Heart right ventricle (tissue), 16 donors: Measurements from ENCODE around the gene TRIP13. TPM values are rescaled to one million over a fixed set of nuclear protein-coding genes. Genes with fewer than 3 reads are reported as not detected.

Experiments used
- ATAC-seq, 8 donors: fragments of 200-7000 bp; cut with Tn5 transposase; one replicate each; pipeline ENCODE4 v1.9.1; 2020; ENCODE audit warnings: mild to moderate bottlenecking in 8 of 8, moderate library complexity in 8 of 8, moderate number of reproducible peaks in 1 of 8
- DNase-seq, 2 donors: peaks; one replicate each; pipeline ENCODE4 v3.0.0-alpha.2; 2020
- H3K27ac ChIP-seq, 10 donors: fragments of 200-600 bp; sonication (generic) in 2 of 10; one replicate each; pipeline versions ENCODE4 v1.5.0 to v1.8.0; 2020 to 2022; ENCODE audit warnings: mild to moderate bottlenecking in 3 of 10
- H3K27me3 ChIP-seq, 7 donors: fragments of 200-600 bp; one replicate each; pipeline ENCODE4 v1.8.0; 2021 to 2022; ENCODE audit warnings: mild to moderate bottlenecking in 2 of 7
- H3K36me3 ChIP-seq, 9 donors: fragments of 200-600 bp; sonication (generic) in 1 of 9; one replicate each; pipeline versions ENCODE4 v1.5.0 to v1.8.0; 2020 to 2022; ENCODE audit warnings: mild to moderate bottlenecking in 2 of 9
- H3K4me1 ChIP-seq, 9 donors: fragments of 200-600 bp; sonication (generic) in 1 of 9; one replicate each; pipeline versions ENCODE4 v1.5.0 to v1.8.0; 2020 to 2022; ENCODE audit warnings: mild to moderate bottlenecking in 4 of 9
- H3K4me3 ChIP-seq, 10 donors: fragments of 200-600 bp; sonication (generic) in 2 of 10; one replicate each; pipeline versions ENCODE4 v1.5.0 to v1.8.0; 2020 to 2022; ENCODE audit warnings: mild to moderate bottlenecking in 7 of 10, moderate library complexity in 2 of 10
- H3K9me3 ChIP-seq, 11 donors: fragments of 200-600 bp in 10 of 11; sonication (generic) in 2 of 11; one replicate each; pipeline versions ENCODE4 v1.5.0 to v1.8.0; 2013 to 2022; ENCODE audit warnings: mild to moderate bottlenecking in 2 of 11, control low read depth in 1 of 11, moderate library complexity in 1 of 11
- CTCF ChIP-seq, 9 donors: fragments of 200-600 bp; sonication (generic) in 2 of 9; IDR thresholded peaks; one replicate each; pipeline versions ENCODE4 v1.5.0 to v1.8.0; 2021 to 2022; ENCODE audit warnings: antibody characterized with exemption in 9 of 9, mild to moderate bottlenecking in 5 of 9, moderate library complexity in 1 of 9
- WGBS, 2 donors: extraction: QIAGEN DNeasy Blood & Tissue Kit; methylation state at CpG; one replicate each; pipeline ENCODE4 v1.1.7; 2013; ENCODE audit warnings: inconsistent platforms in 1 of 2; 5-methylcytosine and 5-hydroxymethylcytosine counted together
- intact Hi-C, 10 donors: fragments of 100-400 bp; cut with DNase I; formaldehyde crosslinking; loops; one replicate each; pipeline versions ENCODE4 v1.11.1 to v1.14.2; 2022
- polyA plus RNA-seq, 2 donors: library from polyadenylated mRNA; stranded (reverse); fragments of 200-250 nt; gene quantifications; one replicate each; pipeline ENCODE4 v1.2.3, GENCODE V29; 2013
- total RNA-seq, 10 donors: library from RNA; stranded (reverse); fragmentation: NEBNext Ultra II Directional in 3 of 10; extraction: Animal tissue kit (Norgen Biotek cat#: 25700) in 3 of 10; gene quantifications; one replicate each; pipeline versions ENCODE4 v1.2.1 to v1.2.4, GENCODE V29; 2021 to 2023
- donor health status: Arrhythmogenic right ventricular cardiomyopathy.
- donor health status: ischemic (EF 13 %, LVEDD 7.1; RV severe dilation, severe dysfunction).
- donor health status: healthy with polysubstance abuse.
- donor health status: DM: no; HTN: yes; CAD: no.
- donor health status: DM: no; HTN: no; CAD: no.
- donor health status: ischemic (EF 25% LVEDD 6.9; RV normal size, moderate dysfunction).
- donor health status: ischemic (EF 25% LVEDD 5.7; RV mildly dilated, moderate dysfunction).
- donor health status: healthy.
- donor health status: DM: yes; HTN: yes; CAD: no.
- donor health status: Ischemic cardiomyopathy.
- donor health status: ischemic (EF 35%, LVEDD 5.7; RV mildly dilated, moderate dysfunction).
- donor health status: nonischemic (EF 11% LVEDD 7.7; RV severe dilation, severe dysfunction).
- donor health status: DM: yes; HTN: yes; CAD: no.
- donor health status: PGD.
- donor health status: ischemic (EF 29% LVEDD 5.4; RV normal size, mild dysfunction).
- donor health status: nonischemic (EF 23%, LVEDD 6.1; RV moderate dilation, normal function).

TRIP13 gene
- total and polyA plus RNA-seq, 12 donors = 0.22 to 2.8 (median 0.86) TPM; not detected in 1

- ATAC-seq (peak in 4 of 8 donors; percentile 3 to 54 (median 14)), DNase-seq (no peak)
- Histone ChIP-seq H3K4me1 (peaks cover 0 to 19% (median 11%) of the 10 kb centered on the region in 9 donors), H3K27me3 (peaks cover 0 to 45% (median 29%) of the 10 kb centered on the region in 7 donors), H3K27ac (no peak overlapping the region), H3K9me3 (peaks cover 0 to 6% (median 0%) of the 10 kb centered on the region in 11 donors), H3K36me3 (no peaks in the 10 kb centered on the region), H3K4me3 (no peak overlapping the region)
- TF ChIP-seq CTCF (IDR thresholded peaks at IDR 0.05) = no peak
- intact Hi-C loops = loop anchor here in 9 of 10 donors (1.0 to 10.0 kb wide), 11 partner anchors 85 to 722 kb away; partner anchors contain the start of gene NKD2 (in 1 of the 9)
- WGBS, 2 donors = 94% methylated on average over 17 of the region's 17 CpGs
These were observed 30.0 kb downstream of the TRIP13 start for GRCh38 chr5:922436-923280.

- Histone ChIP-seq H3K27ac (no peak overlapping the region), H3K27me3 (peaks cover 0 to 45% (median 29%) of the 10 kb centered on the region in 7 donors), H3K9me3 (peaks cover 0 to 6% (median 0%) of the 10 kb centered on the region in 11 donors), H3K4me3 (no peak overlapping the region), H3K36me3 (no peaks in the 10 kb centered on the region), H3K4me1 (peaks cover 0 to 19% (median 11%) of the 10 kb centered on the region in 9 donors)
- DNase-seq (peak; percentile 75 to 88), ATAC-seq (peak; percentile 84 to 95 (median 91))
- peak; percentile 65 to 95 (median 87) for TF ChIP-seq CTCF (IDR thresholded peaks at IDR 0.05)
- intact Hi-C loops = loop anchor here in 9 of 10 donors (1.0 to 10.0 kb wide), 11 partner anchors 84 to 721 kb away; partner anchors contain the start of gene NKD2 (in 1 of the 9)
- WGBS, 2 donors = 22 to 26% methylated on average over 17 of the region's 17 CpGs
These were observed 30.7 kb downstream of the TRIP13 start for GRCh38 chr5:923281-923873.

GRCh38 chr5:926417-927171 is 33.9 kb downstream of the TRIP13 start:
- ATAC-seq (peak; percentile 36 to 86 (median 66)), DNase-seq (peak in 1 of 2 donors; percentile 30)
- H3K27ac ChIP-seq = peak overlapping the region in 2 of 10 donors; percentile 22 to 26
- peaks cover 0 to 45% (median 29%) of the 10 kb centered on the region in 7 donors for H3K27me3 ChIP-seq
- H3K36me3 ChIP-seq = no peaks in the 10 kb centered on the region
- WGBS, 2 donors = 3 to 6% methylated on average over 56 to 65 of the region's 65 CpGs
- H3K9me3 ChIP-seq = no peaks in the 10 kb centered on the region
- TF ChIP-seq CTCF (IDR thresholded peaks at IDR 0.05) = peak in 7 of 9 donors; percentile 31 to 56 (median 42)
- H3K4me3 ChIP-seq = peak overlapping the region in 9 of 10 donors; percentile 19 to 55 (median 45)
- peaks cover 0 to 19% (median 11%) of the 10 kb centered on the region in 9 donors for H3K4me1 ChIP-seq
- intact Hi-C loops = loop anchor here in 5 of 10 donors (1.0 to 10.0 kb wide), 5 partner anchors 208 to 718 kb away; no protein-coding TSS in a partner anchor
